Small intestine (tissue), 7 donors: ENCODE data around the gene ENOX1. TPM values are rescaled to one million over a fixed set of nuclear protein-coding genes. Genes with fewer than 3 reads are reported as not detected.

ENCODE experiments used
- DNase-seq, 2 donors: peaks; one replicate each; pipeline versions ENCODE4 v3.0.0 to v3.0.0-alpha.2; 2013
- FAIRE-seq: peaks from 2 replicates; lab custom pipeline; 2012; peaks lifted over from hg19 to GRCh38; lab: Jason Lieb, UNC
- H3K27ac ChIP-seq, 3 donors: one replicate each; pipeline ENCODE4 v1.5.1; 2013; ENCODE audit warnings: low read length in 2 of 3, mild to moderate bottlenecking in 2 of 3, control low read depth in 1 of 3, inconsistent platforms in 1 of 3, low read depth in 1 of 3, moderate library complexity in 1 of 3
- H3K27me3 ChIP-seq, 3 donors: one replicate each; pipeline ENCODE4 v1.6.1; 2013; ENCODE audit warnings: low read length in 3 of 3, inconsistent platforms in 1 of 3; ENCODE audit not compliant: control insufficient read depth in 3 of 3, insufficient read depth in 3 of 3
- H3K36me3 ChIP-seq, 3 donors: one replicate each; pipeline ENCODE4 v1.6.1; 2013; ENCODE audit warnings: low read length in 3 of 3, inconsistent platforms in 1 of 3, low read depth in 1 of 3, mild to moderate bottlenecking in 1 of 3, moderate library complexity in 1 of 3; ENCODE audit not compliant: control insufficient read depth in 3 of 3, insufficient read depth in 2 of 3
- H3K4me1 ChIP-seq, 3 donors: one replicate each; pipeline ENCODE4 v1.6.1; 2013; ENCODE audit warnings: low read length in 2 of 3, inconsistent platforms in 1 of 3, low read depth in 1 of 3, mild to moderate bottlenecking in 1 of 3, moderate library complexity in 1 of 3; ENCODE audit not compliant: control insufficient read depth in 3 of 3, insufficient read depth in 2 of 3
- H3K4me3 ChIP-seq, 3 donors: one replicate each; pipeline ENCODE4 v1.5.1; 2013; ENCODE audit warnings: low read length in 3 of 3, control low read depth in 1 of 3, inconsistent platforms in 1 of 3, low read depth in 1 of 3, mild to moderate bottlenecking in 1 of 3, moderate library complexity in 1 of 3
- H3K9me3 ChIP-seq, 2 donors: one replicate each; pipeline ENCODE4 v1.6.1; 2013; ENCODE audit warnings: low read depth in 1 of 2, low read length in 1 of 2; ENCODE audit not compliant: control insufficient read depth in 2 of 2, insufficient read depth in 1 of 2
- WGBS, 3 donors: extraction: QIAGEN DNeasy Blood & Tissue Kit; methylation state at CpG; one replicate each; pipeline ENCODE4 v1.1.7; 2013; 5-methylcytosine and 5-hydroxymethylcytosine counted together
- polyA plus RNA-seq, 4 donors: library from polyadenylated mRNA; stranded (reverse) in 3 of 4; unstranded in 1 of 4; fragments of 200-250 nt in 3 of 4; fragments of 120-200 nt in 1 of 4; gene quantifications; one replicate each; pipeline versions ENCODE4 v1.2.1 to v1.2.3, GENCODE V29; 2013
- donor health status: healthy with polysubstance abuse.
- donor health status: control.
- donor health status: control.
- donor health status: Bipolar disorder and iron deficiency.
- donor health status: healthy.

The ENOX1 gene
- polyA plus RNA-seq, 4 donors, result 0.27 to 0.87 (median 0.72) TPM; not detected in 1

GRCh38 chr13:43767341-43767931 is 19.3 kb downstream of the ENOX1 start:
- Histone ChIP-seq H3K27ac (no peak overlapping the region), H3K27me3 (peaks cover 0 to 3% (median 0%) of the 10 kb centered on the region in 3 donors), H3K36me3 (no peaks in the 10 kb centered on the region), H3K9me3 (no peaks in the 10 kb centered on the region), H3K4me3 (no peak overlapping the region), H3K4me1 (peaks cover 0 to 3% (median 0%) of the 10 kb centered on the region in 3 donors)
- no peak for DNase-seq
- 47 to 63% (median 51%) methylated on average over 2 of the region's 2 CpGs for WGBS, 3 donors
- FAIRE-seq, result no peak

- 44 to 59% (median 46%) methylated on average over 5 of the region's 5 CpGs for WGBS, 3 donors
- Histone ChIP-seq H3K9me3 (no peaks in the 10 kb centered on the region), H3K27me3 (peaks cover 0 to 3% (median 0%) of the 10 kb centered on the region in 3 donors), H3K36me3 (no peaks in the 10 kb centered on the region), H3K4me1 (peaks cover 0 to 3% (median 0%) of the 10 kb centered on the region in 3 donors), H3K27ac (no peak overlapping the region), H3K4me3 (no peak overlapping the region)
- FAIRE-seq (no peak), DNase-seq (no peak)
Observed at GRCh38 chr13:43766725-43767124, 20.0 kb downstream of the ENOX1 start.

DNA sequence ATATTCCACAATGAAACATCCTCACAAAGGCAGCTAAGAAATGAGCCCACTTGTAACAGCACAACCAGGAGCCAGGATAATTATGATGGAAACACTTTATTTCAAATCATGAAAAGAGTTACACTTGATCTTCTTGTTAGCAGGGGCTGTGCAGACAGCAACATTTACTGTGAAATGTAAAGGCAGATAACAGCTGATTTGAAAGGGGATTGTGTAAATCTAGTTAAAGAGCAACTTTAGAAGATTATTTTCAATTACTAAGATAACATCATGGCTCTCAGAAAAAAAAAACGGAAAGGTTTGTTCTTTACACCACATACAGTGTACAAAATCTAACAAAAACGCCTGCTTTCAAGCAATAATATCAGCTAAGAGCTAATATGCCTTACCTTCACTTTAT is 22.4 kb downstream of the ENOX1 start:
- DNase-seq (no peak), FAIRE-seq (no peak)
- WGBS, 3 donors, result 45 to 57% (median 46%) methylated on average over 2 of the region's 2 CpGs
- no peak overlapping the region for H3K4me3 ChIP-seq
- H3K4me1 ChIP-seq, result peaks cover 0 to 3% (median 0%) of the 10 kb centered on the region in 3 donors
- H3K27me3 ChIP-seq, result peaks cover 0 to 3% (median 0%) of the 10 kb centered on the region in 3 donors
- no peak overlapping the region for H3K27ac ChIP-seq
- H3K36me3 ChIP-seq, result no peaks in the 10 kb centered on the region
- no peaks in the 10 kb centered on the region for H3K9me3 ChIP-seq

DNA sequence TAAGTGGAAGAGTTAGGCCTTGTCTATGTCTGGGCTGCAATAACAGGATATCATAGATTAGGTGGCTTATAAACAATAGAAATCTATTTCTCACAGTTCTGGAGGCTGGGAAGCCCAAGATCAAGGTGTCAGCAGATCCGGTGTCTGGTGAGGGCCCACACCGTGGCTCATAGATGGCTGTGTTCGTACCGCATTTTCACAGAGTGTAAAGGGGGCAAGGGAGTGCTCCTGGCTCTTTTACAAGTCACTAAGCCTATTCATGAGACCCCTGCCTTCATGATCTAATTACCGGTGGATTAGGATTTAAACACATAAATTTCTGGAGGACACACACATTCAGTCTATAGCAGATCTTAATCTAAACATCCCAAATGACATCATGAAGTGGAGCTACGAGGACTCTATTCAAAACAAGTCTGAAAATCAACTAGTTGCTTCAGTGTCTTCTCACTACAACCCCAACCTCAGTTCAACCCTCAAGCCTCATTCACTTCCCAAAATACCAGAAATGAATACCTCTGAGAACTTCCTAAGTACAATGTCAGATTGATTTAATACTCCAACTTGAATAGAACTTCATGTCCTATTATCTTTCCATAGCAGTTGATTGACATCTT is 23.5 kb downstream of the ENOX1 start:
- Histone ChIP-seq H3K27ac (no peak overlapping the region), H3K4me3 (no peak overlapping the region), H3K9me3 (no peaks in the 10 kb centered on the region), H3K27me3 (peaks cover 0 to 3% (median 0%) of the 10 kb centered on the region in 3 donors), H3K36me3 (no peaks in the 10 kb centered on the region), H3K4me1 (peaks cover 0 to 3% (median 0%) of the 10 kb centered on the region in 3 donors)
- FAIRE-seq (no peak), DNase-seq (no peak)
- 85 to 91% (median 91%) methylated on average over 6 of the region's 6 CpGs for WGBS, 3 donors

DNA sequence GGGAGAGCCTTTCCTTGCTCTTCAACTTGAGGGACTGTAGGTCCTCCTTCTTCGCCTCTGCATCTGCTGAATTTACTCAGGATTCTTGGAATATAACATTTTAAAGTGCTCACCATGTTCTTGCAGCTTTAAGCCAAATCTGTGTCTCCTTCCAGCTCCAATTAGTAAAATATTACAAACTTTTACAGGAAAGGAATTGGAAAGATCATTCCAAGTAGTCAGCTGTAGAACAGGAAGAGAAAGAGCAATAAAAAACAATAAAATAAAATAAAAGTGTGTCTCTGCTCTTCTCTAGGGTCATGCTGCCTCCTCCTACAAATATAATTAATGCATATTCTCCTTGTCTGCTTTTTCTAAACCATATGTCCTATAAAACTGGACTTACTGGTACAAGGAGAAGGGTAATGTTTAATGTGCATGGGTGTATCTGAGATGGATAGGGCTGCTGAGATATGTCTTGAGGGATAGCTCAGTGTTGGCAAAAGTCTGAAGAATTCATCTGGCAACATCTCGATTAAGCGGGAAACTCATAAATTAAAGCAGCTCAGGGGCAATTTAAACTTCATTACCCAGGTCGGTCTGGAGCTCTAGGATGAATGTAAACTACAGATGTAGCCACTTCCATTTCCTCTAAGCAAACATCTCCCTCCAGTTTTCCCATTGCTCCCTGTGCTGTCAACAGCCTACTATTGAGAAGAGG is 25.0 kb downstream of the ENOX1 start:
- peaks cover 0 to 3% (median 0%) of the 10 kb centered on the region in 3 donors for H3K27me3 ChIP-seq
- DNase-seq (no peak), FAIRE-seq (no peak)
- no peaks in the 10 kb centered on the region for H3K9me3 ChIP-seq
- no peaks in the 10 kb centered on the region for H3K36me3 ChIP-seq
- H3K4me3 ChIP-seq, result no peak overlapping the region
- H3K4me1 ChIP-seq, result peaks cover 0 to 2% (median 0%) of the 10 kb centered on the region in 3 donors
- 73 to 81% (median 81%) methylated on average over 4 of the region's 4 CpGs for WGBS, 3 donors
- no peak overlapping the region for H3K27ac ChIP-seq

DNA sequence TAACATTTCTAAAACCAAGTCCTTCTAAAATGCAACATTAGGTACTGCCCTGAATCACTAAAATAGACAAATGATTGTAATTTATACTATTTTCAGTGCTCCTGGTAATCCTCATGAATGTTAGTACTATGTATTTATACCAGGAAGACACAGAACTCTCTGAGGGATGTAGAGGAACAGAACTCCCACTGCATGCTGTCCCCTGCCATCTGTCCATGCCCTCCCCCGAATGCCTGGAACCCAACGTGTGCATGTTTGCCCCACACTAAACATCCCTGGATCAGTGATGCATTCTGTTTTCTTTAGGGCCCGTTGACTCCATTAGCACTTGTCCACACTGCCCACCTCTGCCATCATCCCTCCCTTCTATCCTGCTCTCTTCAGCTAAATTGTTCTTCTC is 26.5 kb downstream of the ENOX1 start:
- Histone ChIP-seq H3K4me1 (no peaks in the 10 kb centered on the region), H3K9me3 (no peaks in the 10 kb centered on the region), H3K4me3 (no peak overlapping the region), H3K27ac (no peak overlapping the region), H3K27me3 (no peaks in the 10 kb centered on the region), H3K36me3 (no peaks in the 10 kb centered on the region)
- 82 to 89% (median 85%) methylated on average over 3 of the region's 3 CpGs for WGBS, 3 donors
- FAIRE-seq, result no peak
- DNase-seq, result no peak

DNA sequence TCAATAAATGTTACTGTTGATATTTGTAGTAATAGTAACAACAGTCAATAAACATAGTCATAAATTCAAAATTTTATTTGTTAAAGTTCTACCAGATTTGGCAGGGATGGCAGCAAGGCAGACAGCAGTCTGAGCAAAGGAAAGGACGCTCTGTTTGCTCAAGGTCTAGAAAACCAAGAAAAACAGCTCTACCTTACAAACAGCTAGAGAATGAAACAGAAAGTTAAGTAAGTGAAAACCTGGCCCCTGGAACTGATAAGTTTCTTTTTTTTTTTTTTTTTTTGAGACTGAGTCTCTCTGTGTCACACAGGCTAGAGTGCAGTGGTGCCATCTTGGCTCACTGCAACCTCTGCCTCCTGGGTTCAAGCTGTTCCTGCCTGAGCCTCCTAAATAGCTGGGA is 27.9 kb downstream of the ENOX1 start:
- no peak overlapping the region for H3K27ac ChIP-seq
- H3K27me3 ChIP-seq, result no peaks in the 10 kb centered on the region
- H3K4me3 ChIP-seq, result no peak overlapping the region
- no peaks in the 10 kb centered on the region for H3K36me3 ChIP-seq
- FAIRE-seq (no peak), DNase-seq (peak in 1 of 2 donors; percentile 30)
- no peaks in the 10 kb centered on the region for H3K4me1 ChIP-seq
- no peaks in the 10 kb centered on the region for H3K9me3 ChIP-seq
- WGBS, 3 donors, result 18 to 46% (median 25%) methylated on average over 1 of the region's 1 CpG

GRCh38 chr13:43757266-43757665 is 29.5 kb downstream of the ENOX1 start:
- Histone ChIP-seq H3K4me1 (no peaks in the 10 kb centered on the region), H3K27me3 (no peaks in the 10 kb centered on the region), H3K4me3 (no peak overlapping the region), H3K9me3 (no peaks in the 10 kb centered on the region), H3K36me3 (no peaks in the 10 kb centered on the region), H3K27ac (no peak overlapping the region)
- no peak for FAIRE-seq
- no peak for DNase-seq
- WGBS, 3 donors, result 68 to 91% (median 88%) methylated on average over 1 of the region's 1 CpG
